HCT116 (cell line): ENCODE measurements around the gene ERVW-1. TPM values are rescaled to one million over a fixed set of nuclear protein-coding genes. Genes with fewer than 3 reads are reported as not detected.

Source experiments
- ATAC-seq: fragments of 200-7000 bp; cut with Tn5 transposase; 2 replicates; pipeline ENCODE4 v1.9.1; 2020; ENCODE audit warnings: mild to moderate bottlenecking, moderate library complexity
- BruUV-seq: library from RNA; stranded (reverse); fragments of 400-500 nt; replicated peaks from 2 replicates; lab custom pipeline; 2021; lab: Mats Ljungman, UMichigan
- CTCF ChIA-PET: fragments of 300-600 bp; sonication (Branson Sonifier 250); formaldehyde crosslinking; loops from one replicate; lab custom pipeline; 2021; ENCODE audit warnings: antibody characterized with exemption; lab: Charles Lee
- POLR2A ChIA-PET: fragments of 300-600, 350-600 bp; sonication (Branson Sonifier 250); formaldehyde crosslinking; loops from one replicate; lab custom pipeline; 2021; ENCODE audit warnings: antibody characterized with exemption; lab: Charles Lee
- RAD21 ChIA-PET, 2 experiments: fragments of 300-600 bp; sonication (Branson Sonifier 250); formaldehyde crosslinking; loops; one replicate each; lab custom pipeline; 2023; ENCODE audit warnings: low total read pairs in 2 of 2; ENCODE audit not compliant: uncharacterized antibody in 2 of 2, unreplicated experiment in 2 of 2, low non-redundant PET in 1 of 2; lab: Charles Lee
- DNase-seq: peaks from one replicate; pipeline ENCODE4 v3.0.0-alpha.2; 2010; ENCODE audit warnings: low read depth, low spot score
- H2AFZ ChIP-seq: fragments of 200-600 bp; shearing (Covaris generic), sonication (generic); 2 replicates; pipeline ENCODE4 v1.6.1; 2017; ENCODE audit warnings: low read depth, mixed run types, mixed read lengths, antibody characterized with exemption, low read length; ENCODE audit not compliant: poor library complexity, severe bottlenecking
- H3K27ac ChIP-seq: 2 replicates; pipeline ENCODE4 v1.5.1; 2012; ENCODE audit warnings: low read depth, low read length
- H3K27me3 ChIP-seq: fragments of 200-600 bp; sonication (generic); 2 replicates; pipeline ENCODE4 v1.6.1; 2016; ENCODE audit warnings: mixed run types, low read length, mixed read lengths; ENCODE audit not compliant: insufficient read depth
- H3K36me3 ChIP-seq, 2 experiments: fragments of 200-500 bp in 1 of 2; fragments of 200-600 bp in 1 of 2; sonication (Bioruptor generic) in 1 of 2; sonication (generic) in 1 of 2; 2 replicates each; pipeline versions ENCODE4 v1.5.1 to v1.6.1; 2014 to 2016; ENCODE audit warnings: low read length in 2 of 2, inconsistent platforms in 1 of 2, mixed read lengths in 1 of 2, mixed run types in 1 of 2; ENCODE audit not compliant: insufficient read depth in 2 of 2, control insufficient read depth in 1 of 2
- H3K4me1 ChIP-seq, 2 experiments: fragments of 200-600 bp in 1 of 2; sonication (generic) in 1 of 2; 2 replicates each; pipeline versions ENCODE4 v1.5.1 to v1.6.1; 2012 to 2017; ENCODE audit warnings: low read length in 2 of 2, inconsistent platforms in 1 of 2, mild to moderate bottlenecking in 1 of 2, mixed read lengths in 1 of 2, mixed run types in 1 of 2, moderate library complexity in 1 of 2; ENCODE audit not compliant: insufficient read depth in 2 of 2, control insufficient read depth in 1 of 2
- H3K4me2 ChIP-seq: fragments of 200-600 bp; sonication (generic); 2 replicates; pipeline ENCODE4 v1.6.1; 2017; ENCODE audit warnings: mixed run types, low read length, mixed read lengths
- H3K4me3 ChIP-seq, 2 experiments: fragments of 200-600 bp in 1 of 2; sonication (generic) in 1 of 2; replicated peaks in 1 of 2; 2 replicates each; pipeline ENCODE4 v1.5.1; 2011 to 2016; ENCODE audit warnings: low read length in 2 of 2, control low read depth in 1 of 2, low read depth in 1 of 2, mild to moderate bottlenecking in 1 of 2, mixed read lengths in 1 of 2, mixed run types in 1 of 2
- H3K79me2 ChIP-seq: fragments of 200-600 bp; sonication (generic); 2 replicates; pipeline ENCODE4 v1.6.1; 2017; ENCODE audit warnings: mild to moderate bottlenecking, mixed run types, low read length, moderate library complexity, mixed read lengths; ENCODE audit not compliant: insufficient read depth
- H3K9ac ChIP-seq: fragments of 200-600 bp; sonication (generic); 2 replicates; pipeline ENCODE4 v1.6.1; 2016; ENCODE audit warnings: low read length, mixed read lengths
- H3K9me2 ChIP-seq: fragments of 200-600 bp; sonication (generic), shearing (Covaris generic); 2 replicates; pipeline ENCODE4 v1.6.1; 2017; ENCODE audit warnings: mixed run types, mild to moderate bottlenecking, moderate library complexity; ENCODE audit not compliant: insufficient read depth
- H3K9me3 ChIP-seq, 2 experiments: fragments of 200-500 bp in 1 of 2; fragments of 200-600 bp in 1 of 2; sonication (Bioruptor generic) in 1 of 2; sonication (generic) in 1 of 2; 2 replicates each; pipeline ENCODE4 v1.6.1; 2014 to 2017; ENCODE audit warnings: low read length in 2 of 2, mixed read lengths in 2 of 2, inconsistent platforms in 1 of 2, low read depth in 1 of 2, mild to moderate bottlenecking in 1 of 2, mixed run types in 1 of 2, moderate library complexity in 1 of 2; ENCODE audit not compliant: control insufficient read depth in 1 of 2, insufficient read depth in 1 of 2
- H4K20me1 ChIP-seq: fragments of 200-600 bp; sonication (generic), shearing (Covaris generic); 2 replicates; pipeline ENCODE4 v1.6.1; 2017; ENCODE audit warnings: mixed run types, mild to moderate bottlenecking, moderate library complexity; ENCODE audit not compliant: insufficient read depth
- CBX3 ChIP-seq: IDR thresholded peaks from 2 replicates; pipeline ENCODE4 v1.6.1; 2012; ENCODE audit warnings: low read depth
- ELF1 ChIP-seq: IDR thresholded peaks from 2 replicates; pipeline ENCODE4 v1.6.1; 2012; ENCODE audit warnings: low read depth, borderline replicate concordance
- EZH2 ChIP-seq: fragments of 200-600 bp; sonication (generic); IDR thresholded peaks from 2 replicates; pipeline ENCODE4 v1.6.1; 2017; ENCODE audit warnings: antibody characterized with exemption, mixed run types
- FOSL1 ChIP-seq: IDR thresholded peaks from 2 replicates; pipeline ENCODE4 v1.6.1; 2012; ENCODE audit warnings: low read depth
- POLR2A ChIP-seq: IDR thresholded peaks from 2 replicates; pipeline ENCODE4 v1.7.0; 2011; ENCODE audit warnings: borderline replicate concordance; ENCODE audit not compliant: insufficient read depth, insufficient read length; ENCODE audit errors: extremely low read depth
- RAD21 ChIP-seq: IDR thresholded peaks from 2 replicates; pipeline ENCODE4 v1.6.1; 2012; ENCODE audit warnings: low read depth, mild to moderate bottlenecking
- SRF ChIP-seq: IDR thresholded peaks from 2 replicates; pipeline ENCODE4 v1.6.1; 2012; ENCODE audit warnings: low read depth
- TCF7L2 ChIP-seq: IDR thresholded peaks from 2 replicates; pipeline ENCODE4 v1.7.0; 2011; ENCODE audit warnings: borderline replicate concordance, inconsistent platforms; ENCODE audit not compliant: insufficient read depth, insufficient read length; ENCODE audit errors: extremely low read depth
- intact Hi-C: fragments of 100-400 bp; cut with micrococcal nuclease; formaldehyde crosslinking; loops from 2 replicates; pipeline ENCODE4 v1.10.0; 2022
- total RNA-seq: library from RNA; stranded (reverse); gene quantifications from one replicate; pipeline ENCODE4 v1.2.1, GENCODE V29; 2021; ENCODE audit not compliant: unreplicated experiment
- TF ChIP-seq, protein P1 (sequence below): IDR thresholded peaks from 2 replicates; pipeline ENCODE4 v1.6.1; 2012
- TF ChIP-seq, protein P2 (sequence below): IDR thresholded peaks from 2 replicates; pipeline ENCODE4 v1.6.1; 2012
- TF ChIP-seq, protein P3 (sequence below): IDR thresholded peaks from 2 replicates; pipeline ENCODE4 v1.6.1; 2012; ENCODE audit warnings: low read depth
- TF ChIP-seq, protein P4 (sequence below), 3 experiments: fragments of 200-600 bp in 1 of 3; sonication (generic) in 1 of 3; IDR thresholded peaks in 2 of 3; conservative IDR thresholded peaks in 1 of 3; 2 replicates each; pipeline ENCODE4 v1.5.1; 2012 to 2017; ENCODE audit warnings: low read depth in 2 of 3, low read length in 2 of 3, antibody characterized with exemption in 1 of 3, borderline replicate concordance in 1 of 3, control low read depth in 1 of 3, mild to moderate bottlenecking in 1 of 3, mixed read lengths in 1 of 3, mixed run types in 1 of 3, moderate library complexity in 1 of 3; ENCODE audit not compliant: insufficient read depth in 1 of 3

The ERVW-1 gene
- total RNA-seq, 1 experiment from 2014 or later = not detected

DNA sequence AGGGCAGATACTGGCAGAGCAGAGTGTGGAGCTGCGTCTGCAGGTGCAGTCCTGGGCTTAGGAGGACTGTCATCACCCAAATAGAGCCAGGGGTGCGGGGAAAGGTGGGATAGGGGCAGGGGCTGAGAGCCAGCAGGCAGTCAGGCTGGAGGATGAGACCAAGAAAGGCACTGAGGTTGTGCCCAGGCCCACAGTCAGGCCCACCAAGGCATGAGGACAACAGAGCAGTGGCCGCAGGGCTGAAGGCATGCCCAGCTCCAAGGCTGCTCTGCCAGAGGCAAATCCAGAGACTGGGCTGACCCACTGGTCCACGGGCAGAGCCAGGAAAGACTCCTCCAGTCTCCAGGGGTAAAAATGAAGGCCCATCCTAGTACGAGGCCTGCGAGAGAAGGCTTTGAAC, 54.8 kb downstream of the ERVW-1 start:
- ChIA-PET CTCF (interaction anchor here (1.3 to 2.1 kb wide), 2 partner anchors 25 to 290 kb away, joined by 3 to 24 read pairs; partner anchors contain the start of gene GATAD1), POLR2A (no interaction called here)
- no peaks in the 10 kb centered on the region for H4K20me1 ChIP-seq
- H3K27ac ChIP-seq = no peak overlapping the region
- no TSS peak for BruUV-seq
- H3K79me2 ChIP-seq = no peaks in the 10 kb centered on the region
- H3K4me3 ChIP-seq = no peak overlapping the region
- no peaks in the 10 kb centered on the region for H3K9me2 ChIP-seq
- TF ChIP-seq TCF7L2 (no peak), FOSL1 (no peak), EZH2 (no peak), ELF1 (no peak), POLR2A (no peak)
- TF ChIP-seq, all 23 proteins: peak for 0
- Histone ChIP-seq H3K4me2 (no peak overlapping the region), H3K9me3 (no peaks in the 10 kb centered on the region), H3K36me3 (no peaks in the 10 kb centered on the region), H2AFZ (peak overlapping the region; percentile 99), H3K4me1 (peaks cover 0 to 12% of the 10 kb centered on the region in 2 experiments; a peak in 2 of 4 replicates), H3K9ac (no peak overlapping the region), H3K27me3 (no peaks in the 10 kb centered on the region)
- ATAC-seq = no peak
- RAD21 ChIA-PET = no interaction called here
- intact Hi-C loops = loop anchor here (10.0 kb wide), 1 partner anchor 178 kb away; the partner anchor contains the start of genes ANKIB1 and KRIT1
- DNase-seq = no peak

DNA sequence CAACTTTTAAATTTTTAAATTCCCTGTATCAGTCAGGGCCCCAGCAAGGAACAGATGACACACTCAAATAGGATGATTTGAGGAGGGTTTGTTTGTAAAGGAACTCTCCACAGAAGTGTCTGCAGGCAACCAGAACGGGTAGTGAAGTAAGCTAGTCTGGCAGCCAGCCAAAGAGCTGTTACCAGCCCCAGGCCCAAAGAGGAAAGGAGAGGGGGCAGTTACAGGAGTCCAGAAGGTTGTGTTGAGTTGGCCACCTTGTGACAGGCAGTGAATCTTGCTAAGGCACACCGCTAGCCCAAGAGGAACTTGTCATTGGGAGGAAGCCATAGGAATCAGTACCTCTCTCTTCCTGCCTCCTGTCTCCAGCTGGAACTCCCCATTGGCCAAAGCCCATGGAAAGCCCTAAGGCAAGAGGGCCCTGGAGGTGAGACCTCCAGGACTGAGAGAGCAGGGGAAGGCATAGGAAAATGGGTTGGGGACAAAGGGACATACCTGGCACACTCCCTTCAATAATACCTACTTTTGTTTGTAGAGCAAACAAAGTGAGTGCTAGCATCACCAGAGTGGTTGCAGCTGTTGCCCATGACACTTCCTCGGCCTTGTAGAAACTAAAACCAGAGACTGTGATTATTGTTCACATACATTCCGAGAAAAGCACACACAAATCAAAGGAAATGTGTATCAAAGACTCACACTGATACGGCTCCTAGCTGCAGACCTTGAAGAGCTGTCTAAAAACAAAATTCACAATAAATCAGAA, 55.9 kb downstream of the ERVW-1 start:
- Histone ChIP-seq H3K9ac (no peak overlapping the region), H3K4me1 (peaks cover 0 to 12% of the 10 kb centered on the region in 2 experiments; a peak in 2 of 4 replicates), H3K27ac (no peak overlapping the region), H3K9me2 (no peaks in the 10 kb centered on the region), H3K9me3 (no peaks in the 10 kb centered on the region), H4K20me1 (no peaks in the 10 kb centered on the region), H2AFZ (no peak overlapping the region), H3K4me3 (no peak overlapping the region), H3K4me2 (no peak overlapping the region), H3K27me3 (no peaks in the 10 kb centered on the region), H3K36me3 (no peaks in the 10 kb centered on the region), H3K79me2 (no peaks in the 10 kb centered on the region)
- no TSS peak for BruUV-seq
- ATAC-seq (no peak), DNase-seq (no peak)
- POLR2A ChIA-PET = no interaction called here
- CTCF ChIA-PET = interaction anchor here (1.0 kb wide), 1 partner anchor 26 kb away, joined by 3 read pairs; the partner anchor contains the start of gene GATAD1
- RAD21 ChIA-PET = no interaction called here
- intact Hi-C loops = loop anchor here (10.0 kb wide), 1 partner anchor 177 kb away; the partner anchor contains the start of genes ANKIB1 and KRIT1
- TF ChIP-seq EZH2 = no peak
- TF ChIP-seq SRF = no peak
- no peak for TF ChIP-seq CBX3
- TF ChIP-seq, protein P1, sequence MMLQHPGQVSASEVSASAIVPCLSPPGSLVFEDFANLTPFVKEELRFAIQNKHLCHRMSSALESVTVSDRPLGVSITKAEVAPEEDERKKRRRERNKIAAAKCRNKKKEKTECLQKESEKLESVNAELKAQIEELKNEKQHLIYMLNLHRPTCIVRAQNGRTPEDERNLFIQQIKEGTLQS = no peak
- TF ChIP-seq, protein P2, sequence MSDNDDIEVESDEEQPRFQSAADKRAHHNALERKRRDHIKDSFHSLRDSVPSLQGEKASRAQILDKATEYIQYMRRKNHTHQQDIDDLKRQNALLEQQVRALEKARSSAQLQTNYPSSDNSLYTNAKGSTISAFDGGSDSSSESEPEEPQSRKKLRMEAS = no peak
- TF ChIP-seq ELF1 = no peak
- TF ChIP-seq, protein P3, sequence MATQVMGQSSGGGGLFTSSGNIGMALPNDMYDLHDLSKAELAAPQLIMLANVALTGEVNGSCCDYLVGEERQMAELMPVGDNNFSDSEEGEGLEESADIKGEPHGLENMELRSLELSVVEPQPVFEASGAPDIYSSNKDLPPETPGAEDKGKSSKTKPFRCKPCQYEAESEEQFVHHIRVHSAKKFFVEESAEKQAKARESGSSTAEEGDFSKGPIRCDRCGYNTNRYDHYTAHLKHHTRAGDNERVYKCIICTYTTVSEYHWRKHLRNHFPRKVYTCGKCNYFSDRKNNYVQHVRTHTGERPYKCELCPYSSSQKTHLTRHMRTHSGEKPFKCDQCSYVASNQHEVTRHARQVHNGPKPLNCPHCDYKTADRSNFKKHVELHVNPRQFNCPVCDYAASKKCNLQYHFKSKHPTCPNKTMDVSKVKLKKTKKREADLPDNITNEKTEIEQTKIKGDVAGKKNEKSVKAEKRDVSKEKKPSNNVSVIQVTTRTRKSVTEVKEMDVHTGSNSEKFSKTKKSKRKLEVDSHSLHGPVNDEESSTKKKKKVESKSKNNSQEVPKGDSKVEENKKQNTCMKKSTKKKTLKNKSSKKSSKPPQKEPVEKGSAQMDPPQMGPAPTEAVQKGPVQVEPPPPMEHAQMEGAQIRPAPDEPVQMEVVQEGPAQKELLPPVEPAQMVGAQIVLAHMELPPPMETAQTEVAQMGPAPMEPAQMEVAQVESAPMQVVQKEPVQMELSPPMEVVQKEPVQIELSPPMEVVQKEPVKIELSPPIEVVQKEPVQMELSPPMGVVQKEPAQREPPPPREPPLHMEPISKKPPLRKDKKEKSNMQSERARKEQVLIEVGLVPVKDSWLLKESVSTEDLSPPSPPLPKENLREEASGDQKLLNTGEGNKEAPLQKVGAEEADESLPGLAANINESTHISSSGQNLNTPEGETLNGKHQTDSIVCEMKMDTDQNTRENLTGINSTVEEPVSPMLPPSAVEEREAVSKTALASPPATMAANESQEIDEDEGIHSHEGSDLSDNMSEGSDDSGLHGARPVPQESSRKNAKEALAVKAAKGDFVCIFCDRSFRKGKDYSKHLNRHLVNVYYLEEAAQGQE = no peak
- no peak for TF ChIP-seq RAD21
- TF ChIP-seq, protein P4, sequence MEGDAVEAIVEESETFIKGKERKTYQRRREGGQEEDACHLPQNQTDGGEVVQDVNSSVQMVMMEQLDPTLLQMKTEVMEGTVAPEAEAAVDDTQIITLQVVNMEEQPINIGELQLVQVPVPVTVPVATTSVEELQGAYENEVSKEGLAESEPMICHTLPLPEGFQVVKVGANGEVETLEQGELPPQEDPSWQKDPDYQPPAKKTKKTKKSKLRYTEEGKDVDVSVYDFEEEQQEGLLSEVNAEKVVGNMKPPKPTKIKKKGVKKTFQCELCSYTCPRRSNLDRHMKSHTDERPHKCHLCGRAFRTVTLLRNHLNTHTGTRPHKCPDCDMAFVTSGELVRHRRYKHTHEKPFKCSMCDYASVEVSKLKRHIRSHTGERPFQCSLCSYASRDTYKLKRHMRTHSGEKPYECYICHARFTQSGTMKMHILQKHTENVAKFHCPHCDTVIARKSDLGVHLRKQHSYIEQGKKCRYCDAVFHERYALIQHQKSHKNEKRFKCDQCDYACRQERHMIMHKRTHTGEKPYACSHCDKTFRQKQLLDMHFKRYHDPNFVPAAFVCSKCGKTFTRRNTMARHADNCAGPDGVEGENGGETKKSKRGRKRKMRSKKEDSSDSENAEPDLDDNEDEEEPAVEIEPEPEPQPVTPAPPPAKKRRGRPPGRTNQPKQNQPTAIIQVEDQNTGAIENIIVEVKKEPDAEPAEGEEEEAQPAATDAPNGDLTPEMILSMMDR (IDR thresholded peaks at IDR 0.05 in 2 of 3, conservative IDR thresholded peaks at IDR 0.05 in 1 of 3; ENCODE audit: borderline replicate concordance in 1 of 3, insufficient read depth in 1 of 3, low read depth in 2 of 3, low read length in 2 of 3) = no peak
- TF ChIP-seq POLR2A = no peak
